Measurements from ENCODE around the gene CSNK1A1. TPM values are rescaled to one million over a fixed set of nuclear protein-coding genes. Genes with fewer than 3 reads are reported as not detected.

The CSNK1A1 gene
- total RNA-seq, 1 experiment from 2014 or later: 300 TPM

GRCh38 chr5:149544028-149544420 lies 7.2 kb downstream of the CSNK1A1 start:
- H3K27me3 ChIP-seq (ENCODE audit: insufficient read depth, low read depth): no peaks in the 10 kb centered on the region
- CTCF ChIA-PET: interaction anchor here (0.6 to 1.2 kb wide), 2 partner anchors 70 to 74 kb away, joined by 3 to 7 read pairs; no protein-coding TSS in a partner anchor
- TF ChIP-seq EZH2 (IDR thresholded peaks at IDR 0.05; ENCODE audit: low read depth): no peak
- TF ChIP-seq CTCF (conservative IDR thresholded peaks at IDR 0.05): no peak
- no TSS peak for BruUV-seq (replicated peaks)
- POLR2A ChIA-PET (ENCODE audit: unreplicated experiment): no interaction called here
- peaks cover 41% of the 10 kb centered on the region for H3K4me1 ChIP-seq (replicated peaks; ENCODE audit: insufficient read depth)
- no peak overlapping the region for H3K4me2 ChIP-seq
- DNase-seq: no peak
- peaks cover 87% of the 10 kb centered on the region for H4K20me1 ChIP-seq (ENCODE audit: insufficient read depth)
- H3K27ac ChIP-seq: no peak overlapping the region
- peaks cover 45% of the 10 kb centered on the region for H3F3A ChIP-seq (ENCODE audit: insufficient read depth, low read depth)
- H3K4me3 ChIP-seq: no peak overlapping the region
- no peaks in the 10 kb centered on the region for H3K9me3 ChIP-seq (ENCODE audit: insufficient read depth, low read depth)
- H2AFZ ChIP-seq: no peak overlapping the region
- intact Hi-C loops (cut with micrococcal nuclease; ENCODE audit: unreplicated experiment): no loop called here
- H3K79me2 ChIP-seq (ENCODE audit: low read depth): peaks cover 98% of the 10 kb centered on the region
- peaks cover 55% of the 10 kb centered on the region for H3K36me3 ChIP-seq (ENCODE audit: low read depth)
- no peaks in the 10 kb centered on the region for H3K9me2 ChIP-seq (ENCODE audit: insufficient read depth)

GRCh38 chr5:149543361-149544027 lies 7.7 kb downstream of the CSNK1A1 start:
- Histone ChIP-seq H3F3A (ENCODE audit: insufficient read depth, low read depth) (peaks cover 41% of the 10 kb centered on the region), H2AFZ (no peak overlapping the region), H4K20me1 (ENCODE audit: insufficient read depth) (peaks cover 86% of the 10 kb centered on the region), H3K27me3 (ENCODE audit: insufficient read depth, low read depth) (no peaks in the 10 kb centered on the region), H3K9me3 (ENCODE audit: insufficient read depth, low read depth) (no peaks in the 10 kb centered on the region), H3K27ac (no peak overlapping the region), H3K4me1 (replicated peaks; ENCODE audit: insufficient read depth) (peaks cover 36% of the 10 kb centered on the region), H3K36me3 (ENCODE audit: low read depth) (peaks cover 52% of the 10 kb centered on the region), H3K9me2 (ENCODE audit: insufficient read depth) (no peaks in the 10 kb centered on the region), H3K4me3 (no peak overlapping the region), H3K79me2 (ENCODE audit: low read depth) (peaks cover 98% of the 10 kb centered on the region), H3K4me2 (no peak overlapping the region)
- POLR2A ChIA-PET (ENCODE audit: unreplicated experiment): interaction anchor here (0.6 kb wide), 1 partner anchor 15 kb away, joined by 3 read pairs; no protein-coding TSS in a partner anchor
- no TSS peak for BruUV-seq (replicated peaks)
- CTCF ChIA-PET: interaction anchor here (0.5 to 0.6 kb wide), 2 partner anchors 69 to 148 kb away, joined by 3 to 7 read pairs; no protein-coding TSS in a partner anchor
- TF ChIP-seq CTCF (conservative IDR thresholded peaks at IDR 0.05): no peak
- TF ChIP-seq EZH2 (IDR thresholded peaks at IDR 0.05; ENCODE audit: low read depth): no peak
- intact Hi-C loops (cut with micrococcal nuclease; ENCODE audit: unreplicated experiment): no loop called here
- DNase-seq: no peak

GRCh38 chr5:149541893-149542292 lies 9.3 kb downstream of the CSNK1A1 start:
- no peaks in the 10 kb centered on the region for H3K27me3 ChIP-seq (ENCODE audit: insufficient read depth, low read depth)
- no peak overlapping the region for H2AFZ ChIP-seq
- peaks cover 39% of the 10 kb centered on the region for H3F3A ChIP-seq (ENCODE audit: insufficient read depth, low read depth)
- peaks cover 50% of the 10 kb centered on the region for H3K36me3 ChIP-seq (ENCODE audit: low read depth)
- H3K9me2 ChIP-seq (ENCODE audit: insufficient read depth): no peaks in the 10 kb centered on the region
- BruUV-seq (replicated peaks): no TSS peak
- peaks cover 23% of the 10 kb centered on the region for H3K4me1 ChIP-seq (replicated peaks; ENCODE audit: insufficient read depth)
- intact Hi-C loops (cut with micrococcal nuclease; ENCODE audit: unreplicated experiment): no loop called here
- no peaks in the 10 kb centered on the region for H3K9me3 ChIP-seq (ENCODE audit: insufficient read depth, low read depth)
- H3K4me3 ChIP-seq: no peak overlapping the region
- TF ChIP-seq CTCF (conservative IDR thresholded peaks at IDR 0.05) (no peak), EZH2 (IDR thresholded peaks at IDR 0.05; ENCODE audit: low read depth) (no peak)
- no peak overlapping the region for H3K4me2 ChIP-seq
- H4K20me1 ChIP-seq (ENCODE audit: insufficient read depth): peaks cover 90% of the 10 kb centered on the region
- ChIA-PET POLR2A (ENCODE audit: unreplicated experiment) (no interaction called here), CTCF (no interaction called here)
- peaks cover 98% of the 10 kb centered on the region for H3K79me2 ChIP-seq (ENCODE audit: low read depth)
- H3K27ac ChIP-seq: no peak overlapping the region
- DNase-seq: no peak
